Stomach smooth muscle (tissue), 2 donors: ENCODE measurements around the gene SCN7A.

Experiments
- H3K27ac ChIP-seq: one replicate; pipeline ENCODE4 v1.7.0; 2013; ENCODE audit warnings: mild to moderate bottlenecking, low read length, inconsistent platforms
- H3K27me3 ChIP-seq, 2 donors: one replicate each; pipeline ENCODE4 v1.7.0; 2013; ENCODE audit warnings: low read length in 2 of 2; ENCODE audit not compliant: insufficient read depth in 2 of 2, control insufficient read depth in 1 of 2
- H3K36me3 ChIP-seq, 2 donors: one replicate each; pipeline ENCODE4 v1.7.0; 2013; ENCODE audit warnings: low read length in 2 of 2; ENCODE audit not compliant: control insufficient read depth in 2 of 2, insufficient read depth in 2 of 2
- H3K4me1 ChIP-seq: one replicate; pipeline ENCODE4 v1.7.0; 2013; ENCODE audit warnings: low read length; ENCODE audit not compliant: control insufficient read depth, insufficient read depth
- H3K4me3 ChIP-seq, 2 donors: one replicate each; pipeline ENCODE4 v1.7.0; 2013; ENCODE audit warnings: low read length in 2 of 2
- H3K9ac ChIP-seq, 2 donors: one replicate each; pipeline ENCODE4 v1.7.0; 2013; ENCODE audit warnings: low read length in 2 of 2, mild to moderate bottlenecking in 1 of 2
- H3K9me3 ChIP-seq, 2 donors: one replicate each; pipeline ENCODE4 v1.7.0; 2013; ENCODE audit warnings: low read length in 2 of 2; ENCODE audit not compliant: control insufficient read depth in 2 of 2
- donor health status: healthy.
- donor health status: Pancreatic carcinoma.

SCN7A gene

GRCh38 chr2:166375195-166375735, 118.8 kb downstream of the SCN7A start:
- Histone ChIP-seq H3K4me3 (peak overlapping the region; percentile 75 to 76), H3K36me3 (no peaks in the 10 kb centered on the region), H3K27me3 (no peaks in the 10 kb centered on the region), H3K9me3 (no peaks in the 10 kb centered on the region), H3K4me1 (peaks cover 10% of the 10 kb centered on the region), H3K27ac (no peak overlapping the region), H3K9ac (peak overlapping the region; percentile 43 to 60)

GRCh38 chr2:166373951-166374350, 120.1 kb downstream of the SCN7A start:
- Histone ChIP-seq H3K36me3 (no peaks in the 10 kb centered on the region), H3K9me3 (no peaks in the 10 kb centered on the region), H3K9ac (no peak overlapping the region), H3K27me3 (no peaks in the 10 kb centered on the region), H3K27ac (no peak overlapping the region), H3K4me3 (no peak overlapping the region), H3K4me1 (peaks cover 10% of the 10 kb centered on the region)

GRCh38 chr2:166373539-166373938, 120.5 kb downstream of the SCN7A start:
- Histone ChIP-seq H3K9me3 (no peaks in the 10 kb centered on the region), H3K4me3 (no peak overlapping the region), H3K36me3 (no peaks in the 10 kb centered on the region), H3K9ac (no peak overlapping the region), H3K4me1 (peaks cover 10% of the 10 kb centered on the region), H3K27ac (no peak overlapping the region), H3K27me3 (no peaks in the 10 kb centered on the region)

GRCh38 chr2:166373105-166373504, 120.9 kb downstream of the SCN7A start:
- no peaks in the 10 kb centered on the region for H3K36me3 ChIP-seq
- no peaks in the 10 kb centered on the region for H3K27me3 ChIP-seq
- H3K9ac ChIP-seq, result no peak overlapping the region
- H3K4me3 ChIP-seq, result no peak overlapping the region
- H3K9me3 ChIP-seq, result no peaks in the 10 kb centered on the region
- peaks cover 10% of the 10 kb centered on the region for H3K4me1 ChIP-seq
- H3K27ac ChIP-seq, result no peak overlapping the region

- Histone ChIP-seq H3K27ac (no peak overlapping the region), H3K9ac (no peak overlapping the region), H3K36me3 (no peaks in the 10 kb centered on the region), H3K4me1 (peaks cover 10% of the 10 kb centered on the region), H3K4me3 (no peak overlapping the region), H3K27me3 (no peaks in the 10 kb centered on the region), H3K9me3 (no peaks in the 10 kb centered on the region)
These were observed 122.0 kb downstream of the SCN7A start for GRCh38 chr2:166372046-166372445.

GRCh38 chr2:166365803-166366420, 128.1 kb downstream of the SCN7A start:
- Histone ChIP-seq H3K27ac (no peak overlapping the region), H3K9ac (no peak overlapping the region), H3K36me3 (no peaks in the 10 kb centered on the region)

GRCh38 chr2:166365239-166365638, 128.8 kb downstream of the SCN7A start:
- Histone ChIP-seq H3K9ac (no peak overlapping the region), H3K27me3 (no peaks in the 10 kb centered on the region), H3K27ac (no peak overlapping the region), H3K4me1 (no peaks in the 10 kb centered on the region), H3K4me3 (no peak overlapping the region), H3K36me3 (no peaks in the 10 kb centered on the region), H3K9me3 (no peaks in the 10 kb centered on the region)

More at GRCh38 chr2:166365803-166366420, 128.1 kb downstream of the SCN7A start:
- no peaks in the 10 kb centered on the region for H3K4me1 ChIP-seq
- no peak overlapping the region for H3K4me3 ChIP-seq
- H3K27me3 ChIP-seq, result no peaks in the 10 kb centered on the region
- no peaks in the 10 kb centered on the region for H3K9me3 ChIP-seq

- Histone ChIP-seq H3K27ac (no peak overlapping the region), H3K4me3 (no peak overlapping the region), H3K27me3 (no peaks in the 10 kb centered on the region), H3K36me3 (no peaks in the 10 kb centered on the region), H3K9ac (no peak overlapping the region), H3K4me1 (no peaks in the 10 kb centered on the region), H3K9me3 (no peaks in the 10 kb centered on the region)
These were observed 129.4 kb downstream of the SCN7A start for GRCh38 chr2:166364476-166365161.

GRCh38 chr2:166361351-166362153, 132.5 kb downstream of the SCN7A start:
- H3K4me3 ChIP-seq, result no peak overlapping the region
- no peaks in the 10 kb centered on the region for H3K27me3 ChIP-seq
- no peak overlapping the region for H3K27ac ChIP-seq
- H3K9ac ChIP-seq, result no peak overlapping the region
- no peaks in the 10 kb centered on the region for H3K36me3 ChIP-seq
- H3K4me1 ChIP-seq, result no peaks in the 10 kb centered on the region
- H3K9me3 ChIP-seq, result no peaks in the 10 kb centered on the region

- Histone ChIP-seq H3K27me3 (no peaks in the 10 kb centered on the region), H3K36me3 (no peaks in the 10 kb centered on the region), H3K9me3 (no peaks in the 10 kb centered on the region), H3K4me3 (no peak overlapping the region), H3K27ac (no peak overlapping the region), H3K4me1 (no peaks in the 10 kb centered on the region), H3K9ac (no peak overlapping the region)
These were observed 133.1 kb downstream of the SCN7A start for GRCh38 chr2:166360906-166361305.
